ENCODE results near the gene FKBP9.

FKBP9 gene

DNA sequence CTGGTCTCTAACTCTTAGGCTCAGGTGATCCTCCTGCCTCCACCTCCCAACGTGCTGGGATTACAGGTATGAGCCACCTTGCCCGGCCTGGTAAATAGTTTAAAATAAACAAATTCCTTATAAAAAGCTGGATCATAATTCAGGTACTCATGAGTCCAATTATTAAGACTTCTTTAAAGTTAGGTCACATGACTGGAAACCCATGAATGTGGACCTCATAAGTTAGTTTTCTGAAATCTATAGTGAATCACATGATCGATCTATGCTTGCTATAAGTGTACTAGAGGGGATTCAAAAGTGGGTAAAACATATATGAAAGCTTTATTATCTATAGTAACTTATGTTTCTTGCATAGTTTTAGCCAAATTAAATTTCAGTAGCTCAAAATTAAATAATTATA is 91.0 kb downstream of the FKBP9 start:
- in situ Hi-C loops (cut with MboI; ENCODE audit: low pct_unique_long_range_greater_than_20kb, low sequenced_read_pairs), result no loop called here
- DNase-seq, result no peak

DNA sequence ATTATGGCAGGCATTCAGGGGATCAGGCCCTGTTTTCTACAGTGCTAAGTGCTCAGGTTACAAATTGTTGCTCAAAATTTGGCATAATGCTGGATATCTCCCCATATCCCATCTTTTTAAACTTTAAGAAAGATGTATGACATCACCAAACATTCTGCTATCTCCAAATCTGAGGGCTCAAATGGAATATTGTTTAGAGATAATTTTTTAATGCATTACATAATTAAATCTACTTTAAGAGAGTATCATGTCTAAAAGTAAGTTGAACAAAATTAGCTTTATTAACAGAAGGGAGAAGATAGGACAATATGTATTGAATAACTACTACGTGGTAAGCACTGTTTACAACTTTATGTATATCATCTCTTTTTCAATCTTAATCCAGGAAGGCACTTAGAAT is 91.5 kb downstream of the FKBP9 start:
- in situ Hi-C loops (cut with MboI; ENCODE audit: low pct_unique_long_range_greater_than_20kb, low sequenced_read_pairs), result no loop called here
- DNase-seq, result no peak

DNA sequence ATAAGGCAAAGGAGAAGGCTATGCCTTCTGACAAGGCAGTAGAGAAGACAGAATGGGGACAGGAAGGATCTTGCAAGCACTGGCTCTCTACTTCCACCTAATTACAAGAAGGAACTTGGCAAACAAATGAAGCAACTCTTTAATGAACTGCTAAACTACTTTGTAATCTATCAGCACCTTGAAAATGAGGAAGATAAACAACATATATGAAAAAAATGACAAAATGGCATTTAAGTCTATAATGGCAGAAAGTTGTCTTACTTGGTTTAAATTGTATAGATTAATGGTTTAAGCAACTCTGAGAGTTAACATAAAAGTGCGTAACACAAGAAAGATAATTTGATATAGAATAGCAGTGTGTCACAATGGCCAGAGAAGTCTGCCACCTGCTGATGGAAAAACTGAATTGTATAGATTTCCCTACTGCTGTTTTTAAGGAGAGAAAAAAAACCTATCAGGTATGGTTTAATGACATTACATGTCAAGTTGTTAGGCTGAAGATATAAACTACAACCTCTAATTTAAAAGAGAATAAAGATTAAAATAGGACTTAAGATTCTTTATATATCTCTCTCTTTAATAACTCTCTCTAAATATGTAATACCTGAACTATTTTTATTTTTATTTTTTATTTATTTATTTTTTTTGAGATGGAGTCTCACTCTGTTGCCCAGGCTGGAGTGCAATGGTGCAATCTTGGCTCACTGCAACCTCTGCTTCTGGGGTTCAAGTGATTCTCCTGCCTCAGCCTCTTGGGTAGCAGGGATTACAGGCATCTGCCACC is 93.5 kb downstream of the FKBP9 start:
- DNase-seq, result peak; percentile 81
- in situ Hi-C loops (cut with MboI; ENCODE audit: low pct_unique_long_range_greater_than_20kb, low sequenced_read_pairs), result no loop called here

DNA sequence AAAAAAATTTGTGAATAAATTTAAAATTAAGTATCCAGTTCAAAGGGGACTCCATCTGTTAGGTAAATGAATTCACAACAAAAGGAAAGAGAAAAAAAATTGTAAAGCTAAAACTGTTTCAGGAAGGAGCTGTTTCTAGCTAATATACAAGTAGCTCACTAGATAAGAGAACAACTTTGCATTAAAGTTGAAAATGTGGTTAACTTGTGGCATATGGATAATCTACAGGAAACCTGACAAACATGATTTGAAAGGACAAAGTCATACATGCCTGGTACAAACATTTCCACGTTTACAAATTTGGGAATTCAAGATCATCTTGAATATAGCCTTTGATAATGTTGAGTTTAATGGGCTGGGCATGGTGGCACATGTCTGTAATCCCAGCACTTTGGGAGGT is 96.5 kb downstream of the FKBP9 start:
- DNase-seq, result peak; percentile 36
- in situ Hi-C loops (cut with MboI; ENCODE audit: low pct_unique_long_range_greater_than_20kb, low sequenced_read_pairs), result no loop called here

DNA sequence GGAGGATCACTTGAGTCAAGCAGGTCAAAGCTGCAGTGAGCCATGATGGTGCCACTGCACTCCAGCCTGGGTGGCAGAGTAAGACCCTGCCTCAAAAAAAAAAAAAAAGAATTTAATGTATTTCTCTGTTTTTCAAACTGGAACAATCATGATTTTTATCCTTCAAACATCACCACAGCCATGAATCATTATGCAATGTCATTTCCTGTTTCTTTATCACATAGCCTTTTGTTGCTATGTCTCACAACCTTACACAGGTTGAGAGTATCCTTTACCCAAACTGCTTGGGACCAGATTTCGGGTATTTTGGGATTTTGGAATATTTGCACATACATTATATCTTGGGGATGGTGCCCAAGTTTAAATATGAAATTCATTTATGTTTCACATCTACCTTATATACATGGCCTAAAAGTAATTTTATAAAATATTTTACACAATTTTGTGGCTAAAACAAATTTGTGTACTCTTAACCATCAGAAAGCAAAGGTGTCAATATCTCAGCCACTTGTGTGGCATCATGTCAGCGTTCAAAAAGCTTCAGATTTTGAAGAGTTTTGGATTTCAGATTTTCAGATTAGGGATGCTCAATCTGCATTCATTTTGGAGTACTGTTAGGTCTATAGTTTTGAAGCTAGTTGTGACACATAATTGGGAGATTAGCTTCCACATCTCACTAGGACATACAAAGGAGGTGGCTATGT is 97.2 kb downstream of the FKBP9 start:
- DNase-seq, result peak; percentile 35
- in situ Hi-C loops (cut with MboI; ENCODE audit: low pct_unique_long_range_greater_than_20kb, low sequenced_read_pairs), result no loop called here

DNA sequence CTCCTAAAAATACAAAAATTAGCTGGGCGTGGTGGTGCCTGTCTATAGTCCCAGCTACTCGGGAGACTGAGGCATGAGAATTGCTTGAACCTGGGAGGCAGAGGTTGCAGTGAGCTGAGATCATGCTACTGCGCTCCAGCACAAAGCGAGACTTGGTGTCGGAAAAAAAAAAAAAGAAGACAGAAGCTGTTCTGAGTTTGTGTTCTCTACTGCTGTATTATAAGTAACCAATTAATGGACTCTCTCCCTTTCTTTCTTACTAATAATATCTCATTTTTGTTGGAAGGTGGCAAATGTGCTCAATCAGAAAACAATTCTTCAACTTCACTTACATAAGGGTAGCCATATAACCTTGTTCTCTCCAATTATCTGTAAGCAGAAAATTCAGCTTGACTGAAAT is 97.9 kb downstream of the FKBP9 start:
- no peak for DNase-seq
- in situ Hi-C loops (cut with MboI; ENCODE audit: low pct_unique_long_range_greater_than_20kb, low sequenced_read_pairs), result no loop called here

Data from KBM-7 (cell line).